NCI-H345 treated with DMSO at 0.1 percent for 48 hours (cell line): Measurements from ENCODE around the gene SHOC2.
A peak's percentile ranks its signal among the peaks of the same experiment; 100 is the strongest.

ENCODE experiments used
- DNase-seq: peaks from one replicate; lab custom pipeline; 2025; ENCODE audit not compliant: unreplicated experiment; lab: John Stamatoyannopoulos, UW

SHOC2 gene

DNA sequence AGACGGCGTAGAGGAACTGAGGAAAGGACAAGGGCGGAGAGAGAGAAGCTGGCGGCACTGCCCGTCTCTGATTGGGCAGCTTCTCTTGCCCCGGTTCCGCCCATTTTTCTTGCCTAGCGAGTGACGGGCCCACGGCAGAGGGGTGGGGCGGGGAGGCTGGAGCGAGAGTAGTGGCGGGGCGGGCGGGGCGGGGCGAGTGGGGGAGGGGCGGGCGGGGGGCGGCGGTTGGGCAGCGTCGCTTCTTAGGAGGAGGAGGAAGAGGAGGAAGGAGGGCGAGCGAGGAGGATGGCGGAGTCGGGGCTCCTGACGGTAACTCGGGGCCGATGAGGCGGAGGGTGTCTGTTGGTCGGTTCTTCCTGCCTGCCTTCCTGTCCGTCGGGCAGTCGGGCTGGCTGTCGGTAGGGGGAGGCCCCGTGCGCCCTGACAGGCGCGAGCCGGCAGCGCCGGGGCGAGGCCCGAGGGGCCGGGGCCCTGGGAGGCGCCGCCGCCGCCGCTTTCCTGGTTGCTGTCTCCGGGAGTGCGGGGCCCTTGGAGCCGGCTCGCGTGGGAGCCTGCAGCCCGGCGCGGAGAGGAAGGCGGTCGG is at the start of gene SHOC2:
Gene SHOC2, plus strand, starts transcription at position 256 of the 583 bp plus-strand sequence. CDS start 44,755 bp downstream, outside the sequence.
- DNase-seq: peak; percentile 37

DNA sequence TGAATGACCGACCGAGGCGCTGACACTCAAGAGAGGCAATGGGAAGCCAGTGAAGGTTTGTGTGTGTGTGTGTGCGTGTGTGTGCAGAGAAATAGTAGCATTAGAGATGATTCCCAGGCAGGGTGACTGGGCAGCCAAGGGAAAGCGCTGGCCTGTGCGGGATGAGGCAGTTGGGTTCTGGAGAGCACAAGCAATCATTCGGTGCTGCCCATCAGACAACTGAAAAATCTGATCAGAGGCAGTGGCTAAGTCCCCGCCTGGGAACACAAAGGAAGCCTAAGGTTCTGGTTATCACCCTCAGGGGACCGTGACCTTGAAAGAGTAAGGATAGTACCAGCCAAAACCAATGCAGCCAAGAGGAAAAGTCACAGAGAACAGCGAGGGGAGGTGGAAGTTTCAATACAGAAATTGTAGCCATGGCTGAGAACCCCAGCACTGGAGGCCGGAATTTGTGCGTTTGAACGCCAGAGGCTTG is 48.5 kb upstream of the SHOC2 start:
- DNase-seq: no peak

DNA sequence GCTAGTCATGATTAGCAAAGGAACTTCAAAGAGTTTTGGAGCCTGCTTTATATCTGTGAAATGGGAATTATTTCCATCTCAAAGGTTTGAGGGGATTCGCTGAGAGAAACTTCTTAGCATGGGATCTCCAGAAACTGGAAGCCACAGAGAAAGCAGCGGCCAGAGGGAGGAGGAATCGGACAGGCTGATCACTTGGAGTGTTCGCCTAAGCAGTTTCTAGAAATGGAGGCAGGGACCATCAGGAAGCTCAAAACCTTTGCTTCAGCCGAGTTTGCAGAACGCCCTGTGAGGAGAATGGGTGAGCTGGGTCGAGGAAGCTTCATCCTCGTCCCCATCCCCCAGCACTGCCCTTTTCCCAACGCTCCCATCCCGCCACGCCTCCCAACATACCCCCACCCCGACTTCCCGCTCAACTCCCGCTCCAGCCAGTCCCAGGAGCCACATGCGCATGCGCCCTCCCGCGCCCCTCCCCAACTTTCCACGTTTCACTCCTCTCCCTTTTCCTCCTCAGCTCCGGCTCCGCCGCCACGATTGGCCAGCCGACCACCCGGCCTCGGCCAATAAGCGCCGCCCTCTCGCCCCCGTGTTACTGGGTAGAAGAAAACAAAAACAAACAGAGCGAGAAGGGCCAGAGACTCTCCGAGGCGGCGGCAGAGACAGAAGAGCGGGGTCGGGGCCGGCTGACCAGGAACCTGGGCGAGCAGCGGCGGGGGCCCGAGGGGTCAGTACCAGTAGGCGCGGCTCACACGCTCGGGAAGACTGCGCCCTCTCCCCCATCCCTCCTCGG is 47.9 kb upstream of the SHOC2 start, which contains the start of gene PDCD4:
Gene PDCD4, plus strand, starts transcription at position 631 of the 787 bp plus-strand sequence. CDS start 4,100 bp downstream, outside the sequence.
- peak; percentile 70 for DNase-seq

DNA sequence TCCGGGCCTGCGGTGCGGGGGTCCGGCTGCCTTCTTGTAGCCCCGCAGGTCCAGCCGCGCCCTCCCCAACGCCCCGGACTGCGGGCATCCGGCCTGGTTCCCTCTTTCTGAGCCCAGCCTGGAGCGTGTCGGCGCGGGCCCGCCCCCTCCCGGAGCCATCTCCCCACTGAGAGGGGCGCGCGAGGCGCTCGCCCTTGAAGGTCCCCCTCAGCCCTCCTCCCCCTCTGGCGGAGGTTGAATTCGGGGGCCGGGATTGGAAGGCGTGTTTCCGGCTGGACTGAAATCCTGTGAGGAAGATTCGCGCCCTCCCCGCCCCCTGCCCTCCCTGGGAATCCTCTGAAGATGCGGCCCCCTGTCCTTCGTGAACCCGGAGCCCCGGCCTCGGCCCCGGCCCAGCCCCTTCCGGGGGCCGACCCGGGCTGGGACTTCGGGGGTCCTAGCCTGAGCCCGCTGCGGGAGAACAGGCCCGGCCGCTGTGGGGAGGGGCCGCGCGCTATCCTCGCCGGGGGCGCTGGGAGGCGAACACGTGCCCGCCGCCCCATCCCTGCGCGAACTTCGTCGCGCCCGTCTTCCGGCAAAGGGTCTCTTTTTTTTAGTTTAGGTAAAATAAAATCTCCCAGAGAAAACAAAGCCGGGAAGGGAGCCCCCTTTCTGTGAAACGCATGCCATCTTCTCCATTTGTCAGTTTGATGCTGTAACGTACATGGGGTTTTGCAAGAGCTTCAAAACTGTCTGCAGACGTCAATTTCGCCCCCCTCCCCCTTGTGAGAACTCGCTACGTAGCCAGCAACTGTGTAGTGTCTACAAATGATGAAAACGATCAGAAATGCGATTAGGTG is 47.0 kb upstream of the SHOC2 start:
- DNase-seq: peak; percentile 2

DNA sequence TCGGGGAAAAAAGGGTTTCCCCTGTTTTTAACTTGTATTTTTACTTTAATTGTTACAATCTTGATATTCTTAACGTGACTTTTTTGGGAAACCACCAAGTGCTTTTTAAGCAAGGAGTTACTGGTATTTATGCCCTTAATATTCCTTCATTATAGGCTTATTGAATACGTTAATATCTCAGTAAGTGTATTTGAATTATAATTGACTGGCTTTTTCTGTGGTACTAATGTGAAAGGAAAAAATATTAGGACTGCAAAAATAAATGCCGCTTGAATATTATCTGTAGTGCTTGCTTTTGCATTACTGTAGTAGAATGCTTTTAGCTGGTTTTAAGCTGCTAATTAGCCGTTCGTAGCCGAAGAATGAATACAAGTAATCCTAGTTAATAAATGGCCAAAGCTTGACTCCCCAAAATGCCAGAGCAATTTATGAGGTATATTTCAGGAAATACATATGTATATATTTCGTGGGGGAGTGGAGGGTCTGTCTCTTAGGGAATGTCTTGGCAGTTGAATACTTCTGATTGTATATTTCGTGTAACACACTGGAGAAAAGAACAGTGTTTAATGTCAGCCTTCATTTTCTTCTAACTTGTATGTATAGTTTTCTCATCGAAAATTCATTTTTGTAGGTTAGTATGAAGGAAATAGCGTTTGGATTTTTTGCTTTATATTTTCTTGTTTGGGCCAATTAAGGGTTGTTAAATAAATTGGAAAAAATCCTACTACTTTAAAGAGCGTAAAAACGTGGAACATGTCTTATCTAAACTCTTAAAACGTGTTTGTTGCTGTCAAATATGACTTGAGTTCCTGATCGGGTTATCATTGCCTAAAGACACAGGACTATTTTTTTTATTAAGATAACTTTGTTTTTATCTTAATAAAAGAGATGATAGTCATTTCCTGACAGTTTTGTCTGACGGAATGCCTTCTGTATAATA is 46.1 kb upstream of the SHOC2 start:
- DNase-seq: no peak

DNA sequence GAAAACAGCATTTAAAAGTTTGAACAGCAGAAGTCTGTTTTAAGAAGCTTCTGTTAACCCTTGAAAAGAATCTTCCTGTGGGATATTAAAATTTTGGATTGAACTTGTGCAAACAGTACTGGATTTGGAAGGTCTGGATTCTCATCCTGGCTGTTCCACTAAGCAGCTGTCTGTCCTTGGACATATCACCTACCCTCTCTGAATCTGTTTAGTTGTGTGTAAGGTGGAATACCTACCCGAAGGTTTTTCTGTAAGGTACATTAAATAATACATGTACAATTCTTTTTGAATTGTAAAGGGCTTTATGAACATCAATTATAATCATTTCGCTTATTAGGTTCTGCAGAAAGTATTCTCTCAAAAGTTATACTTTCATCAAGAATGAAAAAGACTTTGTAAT is 45.5 kb upstream of the SHOC2 start:
- DNase-seq: no peak

DNA sequence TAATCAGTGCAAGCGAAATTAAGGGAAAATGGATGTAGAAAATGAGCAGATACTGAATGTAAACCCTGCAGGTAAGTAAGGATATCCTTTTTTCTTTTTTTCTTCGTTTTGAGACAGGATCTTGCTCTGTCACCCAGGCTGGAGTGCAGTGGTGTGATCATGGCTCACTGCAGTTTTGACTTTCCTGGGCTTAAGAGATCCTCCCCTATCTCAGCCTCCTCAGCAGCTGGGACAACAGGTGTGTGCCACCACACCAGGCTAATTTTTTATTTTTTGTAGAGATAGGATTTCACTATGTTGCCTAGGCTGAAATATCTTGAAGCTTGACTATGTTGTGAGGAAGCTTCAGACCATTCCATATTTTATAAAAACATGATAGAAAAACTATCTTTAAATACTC is 43.4 kb upstream of the SHOC2 start:
- DNase-seq: no peak

DNA sequence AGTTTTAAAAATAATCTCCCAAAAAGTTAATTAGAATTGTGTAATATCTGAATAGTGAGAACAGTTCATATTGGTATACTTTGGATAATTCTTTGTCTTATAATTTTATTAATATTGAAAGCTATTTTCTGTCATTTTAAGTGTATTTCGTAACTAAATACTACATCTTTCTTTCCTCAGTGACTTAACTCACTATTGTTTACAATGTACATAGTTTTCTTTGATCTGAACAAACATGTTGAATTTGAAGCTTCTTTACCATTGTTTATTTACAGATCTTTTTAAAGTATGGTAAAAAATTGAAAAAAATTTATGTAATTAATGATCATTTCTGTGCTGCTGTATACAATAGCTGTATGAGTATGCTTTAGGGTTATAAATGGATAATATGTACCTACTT is 42.6 kb upstream of the SHOC2 start:
- no peak for DNase-seq

DNA sequence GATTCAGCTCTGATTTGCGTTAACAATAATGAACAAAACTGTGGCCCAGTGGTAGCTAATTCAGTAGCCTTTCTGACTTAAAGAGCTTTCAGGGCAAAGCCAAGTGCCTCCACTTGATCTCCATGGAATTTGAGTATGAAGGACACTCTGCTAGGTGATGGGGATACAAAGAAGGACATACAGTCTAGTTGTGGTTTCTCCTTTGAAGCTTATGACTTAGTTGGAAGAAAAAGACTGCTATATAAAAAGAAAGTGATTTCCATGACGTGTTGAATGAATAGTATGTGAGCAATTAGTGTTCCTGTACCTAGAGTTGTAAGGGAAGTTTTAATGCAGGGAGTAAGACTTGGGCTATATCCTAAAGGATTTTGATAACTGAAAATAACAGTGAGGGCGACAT is 39.4 kb upstream of the SHOC2 start:
- no peak for DNase-seq

DNA sequence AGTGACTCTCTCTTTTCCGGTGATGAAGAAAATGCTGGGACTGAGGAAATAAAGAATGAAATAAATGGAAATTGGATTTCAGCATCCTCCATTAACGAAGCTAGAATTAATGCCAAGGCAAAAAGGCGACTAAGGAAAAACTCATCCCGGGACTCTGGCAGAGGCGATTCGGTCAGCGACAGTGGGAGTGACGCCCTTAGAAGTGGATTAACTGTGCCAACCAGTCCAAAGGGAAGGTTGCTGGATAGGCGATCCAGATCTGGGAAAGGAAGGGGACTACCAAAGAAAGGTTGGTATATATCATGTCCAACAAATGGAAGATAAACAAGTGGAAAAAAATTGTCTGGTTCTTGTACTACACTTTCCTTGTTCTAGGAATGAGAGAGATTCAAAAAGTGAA is 38.2 kb upstream of the SHOC2 start:
- no peak for DNase-seq

DNA sequence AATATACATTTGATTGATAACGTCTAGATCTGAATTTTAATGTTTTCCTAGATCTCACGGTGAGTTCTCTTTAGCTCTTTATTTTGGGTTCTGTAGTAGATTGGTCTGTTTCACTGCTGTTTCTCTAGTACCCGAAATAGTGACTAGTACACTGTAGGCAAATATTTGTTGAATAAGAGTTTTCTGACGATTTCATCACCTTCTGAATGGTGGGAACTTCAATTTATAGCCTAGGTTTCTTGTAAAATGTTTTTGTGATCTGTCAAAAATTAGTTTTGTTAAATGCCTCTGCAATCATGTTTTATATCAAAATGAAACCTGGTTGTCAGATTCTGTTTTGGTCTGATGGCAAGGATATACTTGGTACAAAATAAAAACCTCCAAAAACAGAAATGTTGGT is 37.5 kb upstream of the SHOC2 start:
- no peak for DNase-seq

DNA sequence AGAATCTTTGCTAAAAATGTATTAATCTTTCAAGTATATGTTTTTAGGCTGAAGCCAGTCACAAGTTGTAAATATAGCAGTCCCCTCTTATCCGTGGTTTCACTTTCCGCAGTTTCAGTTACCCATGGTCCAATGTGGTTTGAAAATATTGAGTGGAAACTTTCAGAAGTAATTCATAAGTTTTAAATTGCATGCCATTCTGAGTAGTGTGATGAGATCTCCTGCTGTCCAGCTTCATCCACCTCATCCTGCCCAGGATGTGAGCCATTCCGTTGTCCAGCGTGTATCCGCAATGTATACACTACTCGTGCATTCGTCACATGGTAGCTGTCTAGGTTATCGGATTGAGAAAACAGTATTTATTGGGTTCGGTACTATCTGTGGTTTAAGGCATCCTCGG is 35.5 kb upstream of the SHOC2 start:
- DNase-seq: no peak

DNA sequence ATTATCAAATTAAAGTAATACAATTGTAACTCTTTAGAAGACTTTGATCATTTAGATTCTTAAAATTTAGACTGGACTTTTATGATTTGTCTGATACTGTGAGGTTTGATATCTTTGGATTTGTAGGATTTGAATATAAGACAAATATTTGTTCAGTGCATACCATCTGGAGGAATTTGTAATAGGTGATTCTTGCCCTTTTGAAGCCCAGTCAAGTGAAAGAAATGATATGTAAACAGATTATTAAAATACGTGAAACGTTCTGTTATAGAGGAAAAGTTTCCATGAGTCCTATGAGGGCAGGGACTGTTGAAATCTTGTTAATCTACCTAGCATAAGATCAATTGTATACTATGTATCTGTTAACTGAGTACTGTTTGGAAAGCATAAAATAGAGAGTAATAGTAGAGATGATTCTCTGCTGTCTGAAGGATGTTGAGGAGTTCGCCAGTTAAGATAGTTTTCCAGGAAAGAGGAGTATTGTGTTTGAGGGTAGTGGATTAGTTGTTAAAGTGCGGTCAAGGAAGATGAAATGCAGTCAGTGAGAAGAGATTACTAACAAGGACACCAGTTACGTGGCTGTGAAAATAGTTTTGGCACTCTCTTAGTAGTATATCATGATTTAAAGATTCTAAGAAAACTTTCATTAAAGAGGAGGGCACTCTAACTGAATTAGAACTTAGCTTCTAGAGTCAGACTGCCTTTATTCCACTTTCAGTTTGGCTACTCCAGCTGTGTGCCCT is 33.3 kb upstream of the SHOC2 start:
- no peak for DNase-seq

DNA sequence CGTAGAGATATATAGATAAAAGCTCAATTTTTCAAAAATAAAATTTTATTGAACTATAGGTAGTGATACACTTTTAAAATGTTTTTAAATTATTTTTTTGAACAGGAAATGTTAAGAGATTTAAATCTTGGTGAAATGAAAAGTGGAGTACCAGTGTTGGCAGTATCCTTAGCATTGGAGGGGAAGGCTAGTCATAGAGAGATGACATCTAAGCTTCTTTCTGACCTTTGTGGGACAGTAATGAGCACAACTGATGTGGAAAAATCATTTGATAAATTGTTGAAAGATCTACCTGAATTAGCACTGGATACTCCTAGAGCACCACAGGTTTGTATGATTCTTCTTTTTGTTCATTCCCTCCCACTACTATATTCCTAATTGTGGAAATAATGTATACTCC is 31.8 kb upstream of the SHOC2 start:
- DNase-seq: no peak

DNA sequence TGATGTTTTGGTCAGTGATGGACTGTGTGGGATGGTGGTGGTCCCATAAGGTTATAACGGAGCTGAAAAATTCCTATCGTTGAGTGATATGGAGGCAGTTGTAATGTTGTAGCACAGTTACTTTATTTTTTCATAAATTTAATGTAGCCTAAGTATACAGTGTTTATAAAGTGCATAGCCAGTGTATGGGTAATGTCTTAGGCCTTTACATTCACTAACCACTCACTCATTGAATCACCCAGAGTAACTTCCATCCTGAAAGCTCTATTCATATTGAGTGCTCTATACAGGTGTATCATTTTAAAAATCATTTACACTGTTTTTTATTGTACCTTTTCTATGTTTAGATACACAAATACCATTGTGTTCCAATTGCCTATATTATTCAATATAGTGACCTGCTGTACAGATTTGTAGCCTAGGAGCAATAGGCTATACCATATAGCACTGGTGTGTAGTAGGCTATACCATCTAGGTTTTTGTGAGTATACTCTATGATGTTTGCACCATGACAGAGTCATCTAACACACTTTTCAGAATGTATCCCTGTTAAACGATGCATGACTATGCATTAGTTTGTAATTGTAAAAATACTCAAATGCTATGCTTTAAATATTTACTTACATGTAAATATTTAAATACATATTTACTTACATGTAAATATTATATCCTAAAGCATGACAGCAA is 26.7 kb upstream of the SHOC2 start:
- no peak for DNase-seq

DNA sequence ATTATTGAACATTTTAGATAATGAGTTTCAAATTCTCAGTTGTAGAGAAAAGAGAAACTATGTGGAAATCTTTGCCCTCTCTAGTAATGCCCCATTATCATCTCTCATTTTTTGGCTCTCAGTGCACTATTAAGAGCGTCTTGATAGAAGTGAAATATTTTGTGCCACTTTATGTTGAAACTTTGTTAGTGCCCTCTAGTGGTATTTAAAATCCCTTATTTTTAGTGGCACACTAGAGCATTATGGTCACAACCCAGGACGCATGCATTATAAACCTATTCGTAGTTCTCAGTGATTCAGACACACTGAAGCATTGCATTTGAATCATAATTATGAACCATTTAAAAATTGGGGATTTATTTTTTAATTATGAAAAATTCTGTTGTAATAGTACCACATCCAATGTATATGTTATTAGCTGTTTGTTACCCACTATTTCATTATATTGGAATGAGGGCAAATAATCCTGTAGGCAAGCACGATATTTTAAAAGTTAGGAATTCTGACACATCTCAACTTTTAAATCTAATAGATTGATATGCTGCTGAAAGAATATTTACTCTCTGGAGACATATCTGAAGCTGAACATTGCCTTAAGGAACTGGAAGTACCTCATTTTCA is 25.7 kb upstream of the SHOC2 start:
- peak; percentile 9 for DNase-seq

DNA sequence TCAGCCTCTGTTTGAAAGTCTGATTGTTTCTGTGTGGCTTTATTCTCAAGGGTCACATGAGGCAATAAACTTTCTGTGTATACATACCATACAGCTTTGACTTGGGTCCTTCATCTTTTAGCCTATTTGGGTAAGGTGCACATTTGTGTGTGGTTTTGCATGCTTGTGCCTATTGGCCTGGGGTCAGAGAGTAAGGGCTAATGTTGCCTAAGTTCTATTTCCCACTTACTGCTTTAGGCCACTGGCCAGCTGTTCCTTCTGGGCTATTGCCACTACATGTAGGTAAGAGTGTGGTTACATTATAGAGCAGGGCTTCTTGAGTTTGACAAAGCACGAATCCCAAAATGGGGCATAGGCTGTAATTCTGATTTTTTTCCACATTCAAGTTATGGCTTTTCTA is 22.2 kb upstream of the SHOC2 start:
- no peak for DNase-seq

DNA sequence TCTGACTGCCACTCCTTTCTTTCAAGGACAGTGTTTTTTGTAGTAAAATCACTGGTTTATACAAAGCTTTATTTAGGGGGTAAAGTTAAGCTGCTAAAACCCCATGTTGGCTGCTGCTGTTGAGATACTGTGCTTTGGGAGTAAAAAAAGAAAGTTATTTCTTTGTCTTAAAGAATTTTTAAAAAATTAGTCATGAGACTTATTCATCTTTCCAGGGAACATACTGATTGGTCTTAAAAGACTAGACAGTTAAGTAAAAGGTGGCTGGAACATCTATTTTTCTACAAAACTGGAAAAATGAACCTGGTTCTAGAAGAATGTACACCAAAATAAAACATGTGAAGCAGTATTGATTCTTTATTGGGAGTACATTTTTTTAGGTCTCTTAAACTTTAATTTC is 21.0 kb upstream of the SHOC2 start:
- DNase-seq: no peak

DNA sequence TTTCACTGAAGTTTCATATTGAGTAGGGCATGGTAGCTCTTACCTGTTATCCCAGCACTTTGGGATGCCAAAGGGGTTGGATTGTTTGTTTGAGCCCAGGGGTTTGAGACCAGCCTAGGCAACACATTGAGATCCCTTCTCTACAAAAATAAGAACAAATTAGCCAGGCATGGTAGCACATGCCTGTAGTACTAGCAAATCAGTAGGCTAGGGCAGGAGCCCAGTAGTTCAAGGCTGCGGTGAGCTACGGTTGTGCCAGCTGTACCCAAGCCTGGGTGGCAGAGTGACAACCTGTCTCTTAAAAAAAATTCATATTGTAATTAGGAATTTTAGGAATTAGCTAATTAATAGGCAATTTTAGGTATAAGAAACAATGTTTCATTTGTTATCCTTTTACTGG is 18.4 kb upstream of the SHOC2 start:
- no peak for DNase-seq
